Smooth muscle cell (in vitro differentiated cells): ENCODE measurements around the gene OSBPL6. TPM values are rescaled to one million over a fixed set of nuclear protein-coding genes. Genes with fewer than 3 reads are reported as not detected.
"Not testable (repeated sequence)": the region's sequence is repeated elsewhere in the genome, so short reads cannot be mapped to it uniquely, and the experiment has no call there.

Experiments used
- DNase-seq: peaks from one replicate; lab custom pipeline; 2025; ENCODE audit not compliant: unreplicated experiment; lab: John Stamatoyannopoulos, UW
- H2AFZ ChIP-seq: fragments of 200-600 bp; sonication (generic); 2 replicates; pipeline ENCODE4 v1.6.0; 2016; ENCODE audit warnings: antibody characterized with exemption, low read depth, mild to moderate bottlenecking
- H3F3A ChIP-seq: fragments of 200-600 bp; sonication (generic); 2 replicates; pipeline ENCODE4 v1.6.0; 2017; ENCODE audit warnings: antibody characterized with exemption, low read depth
- H3K27ac ChIP-seq: fragments of 200-600 bp; sonication (generic); 2 replicates; pipeline ENCODE4 v1.5.1; 2016; ENCODE audit warnings: low read depth, mild to moderate bottlenecking
- H3K27me3 ChIP-seq: fragments of 200-600 bp; sonication (generic); 2 replicates; pipeline ENCODE4 v1.6.1; 2016; ENCODE audit warnings: low read depth, mild to moderate bottlenecking
- H3K36me3 ChIP-seq: fragments of 200-600 bp; sonication (generic); 2 replicates; pipeline ENCODE4 v1.5.1; 2016; ENCODE audit warnings: low read depth
- H3K4me1 ChIP-seq: fragments of 200-600 bp; sonication (generic); 2 replicates; pipeline ENCODE4 v1.5.1; 2016; ENCODE audit warnings: low read depth
- H3K4me2 ChIP-seq: fragments of 200-600 bp; sonication (generic); 2 replicates; pipeline ENCODE4 v1.6.0; 2016; ENCODE audit warnings: mild to moderate bottlenecking
- H3K4me3 ChIP-seq: fragments of 200-600 bp; sonication (generic); 2 replicates; pipeline ENCODE4 v1.5.1; 2016; ENCODE audit warnings: mild to moderate bottlenecking
- H3K79me2 ChIP-seq: fragments of 200-600 bp; sonication (generic); 2 replicates; pipeline ENCODE4 v1.6.0; 2016; ENCODE audit warnings: low read depth, mild to moderate bottlenecking
- H3K9ac ChIP-seq: fragments of 200-600 bp; sonication (generic); 2 replicates; pipeline ENCODE4 v1.6.0; 2016; ENCODE audit warnings: low read depth
- H3K9me3 ChIP-seq: fragments of 200-600 bp; sonication (generic); replicated peaks from 2 replicates; pipeline ENCODE4 v1.5.1; 2016; ENCODE audit warnings: low read depth
- H4K20me1 ChIP-seq: fragments of 200-600 bp; sonication (generic); 2 replicates; pipeline ENCODE4 v1.6.0; 2016; ENCODE audit warnings: low read depth
- WGBS: methylation state at CpG from one replicate; pipeline ENCODE4 v1.1.7; 2016; ENCODE audit warnings: low lambda C conversion rate; 5-methylcytosine and 5-hydroxymethylcytosine counted together
- polyA plus RNA-seq: library from polyadenylated mRNA; unstranded; fragments of >200 nt; fragmentation: Nextera tagmentation; extraction: Ambion mirVana; gene quantifications from 2 replicates; pipeline ENCODE4 v1.2.1, GENCODE V29; 2016
- total RNA-seq: library from RNA; depleted of rRNA; stranded (reverse); fragments of >200 nt; gene quantifications from 2 replicates; pipeline ENCODE4 v1.2.3, GENCODE V29; 2014
- TF ChIP-seq, protein P1 (sequence below): fragments of 200-600 bp; sonication (generic); IDR thresholded peaks from 2 replicates; pipeline ENCODE4 v1.5.1; 2017; ENCODE audit warnings: borderline replicate concordance, mild to moderate bottlenecking, antibody characterized with exemption; ENCODE audit not compliant: insufficient read depth, poor library complexity, severe bottlenecking

Gene OSBPL6
- total and polyA plus RNA-seq, 2 experiments from 2014 or later = 7.4 to 7.6 TPM

DNA sequence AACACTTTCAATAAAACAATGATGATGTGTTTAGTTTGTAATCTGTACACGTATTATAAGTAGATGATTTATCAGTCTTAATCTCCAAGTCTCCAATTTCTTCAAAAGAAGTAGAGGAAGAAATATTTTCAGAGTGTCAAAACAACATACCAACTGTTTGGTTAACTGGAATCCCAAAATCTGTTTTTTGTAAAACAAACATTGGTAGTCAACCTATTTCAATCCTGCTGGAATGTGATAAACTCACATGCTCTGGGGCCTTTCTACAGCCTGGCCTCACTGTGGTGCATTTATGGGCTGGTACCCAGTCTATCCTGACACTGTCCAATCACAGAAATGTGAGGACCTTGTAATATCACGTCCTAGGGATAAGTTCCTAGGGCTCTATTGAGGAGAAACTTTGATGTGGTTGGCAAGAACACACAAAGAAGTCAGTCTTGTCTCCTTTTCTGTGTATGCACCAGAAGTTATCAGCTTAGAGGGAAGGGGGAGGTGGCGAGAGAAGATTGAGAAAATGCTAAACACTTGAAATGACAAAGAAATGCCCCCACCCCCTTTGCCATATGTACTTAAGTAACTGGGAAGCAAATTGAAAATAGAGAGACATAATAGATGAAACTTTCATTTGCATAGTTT, 209.5 kb downstream of the OSBPL6 start:
- whole genome bisulfite sequencing = 40% methylated on average over 3 of the region's 3 CpGs
- Histone ChIP-seq H3K4me1 (no peaks in the 10 kb centered on the region), H3K79me2 (no peaks in the 10 kb centered on the region), H4K20me1 (no peaks in the 10 kb centered on the region), H3F3A (no peaks in the 10 kb centered on the region), H3K27ac (peak overlapping the region; percentile 70), H3K27me3 (no peaks in the 10 kb centered on the region), H3K4me2 (peak overlapping the region; percentile 46), H2AFZ (peak overlapping the region; percentile 13), H3K9me3 (no peaks in the 10 kb centered on the region), H3K9ac (no peak overlapping the region), H3K36me3 (no peaks in the 10 kb centered on the region), H3K4me3 (no peak overlapping the region)
- TF ChIP-seq, protein P1, sequence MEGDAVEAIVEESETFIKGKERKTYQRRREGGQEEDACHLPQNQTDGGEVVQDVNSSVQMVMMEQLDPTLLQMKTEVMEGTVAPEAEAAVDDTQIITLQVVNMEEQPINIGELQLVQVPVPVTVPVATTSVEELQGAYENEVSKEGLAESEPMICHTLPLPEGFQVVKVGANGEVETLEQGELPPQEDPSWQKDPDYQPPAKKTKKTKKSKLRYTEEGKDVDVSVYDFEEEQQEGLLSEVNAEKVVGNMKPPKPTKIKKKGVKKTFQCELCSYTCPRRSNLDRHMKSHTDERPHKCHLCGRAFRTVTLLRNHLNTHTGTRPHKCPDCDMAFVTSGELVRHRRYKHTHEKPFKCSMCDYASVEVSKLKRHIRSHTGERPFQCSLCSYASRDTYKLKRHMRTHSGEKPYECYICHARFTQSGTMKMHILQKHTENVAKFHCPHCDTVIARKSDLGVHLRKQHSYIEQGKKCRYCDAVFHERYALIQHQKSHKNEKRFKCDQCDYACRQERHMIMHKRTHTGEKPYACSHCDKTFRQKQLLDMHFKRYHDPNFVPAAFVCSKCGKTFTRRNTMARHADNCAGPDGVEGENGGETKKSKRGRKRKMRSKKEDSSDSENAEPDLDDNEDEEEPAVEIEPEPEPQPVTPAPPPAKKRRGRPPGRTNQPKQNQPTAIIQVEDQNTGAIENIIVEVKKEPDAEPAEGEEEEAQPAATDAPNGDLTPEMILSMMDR = no peak
- DNase-seq = no peak

DNA sequence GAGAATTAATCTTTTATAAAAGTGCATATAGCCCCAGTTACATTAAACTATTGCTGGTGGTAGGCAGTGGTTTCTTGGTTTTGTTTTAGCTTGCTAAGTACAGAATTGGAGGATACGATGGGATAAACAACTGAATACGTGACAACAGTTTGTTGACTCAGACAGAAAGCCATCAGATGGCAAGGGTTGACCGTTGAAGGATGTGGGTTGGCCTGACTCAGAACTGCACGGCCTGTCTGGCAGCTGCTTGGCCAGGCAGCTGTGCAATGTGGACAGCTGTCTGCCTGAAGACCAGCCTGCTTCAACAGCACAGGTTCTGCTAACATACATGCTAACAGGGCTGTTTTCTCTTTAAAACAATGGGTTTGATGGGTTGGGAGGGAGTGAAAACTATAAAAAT, 210.1 kb downstream of the OSBPL6 start:
- no peak overlapping the region for H3K4me3 ChIP-seq
- H3K27me3 ChIP-seq = no peaks in the 10 kb centered on the region
- H4K20me1 ChIP-seq = no peaks in the 10 kb centered on the region
- peak overlapping the region; percentile 70 for H3K27ac ChIP-seq
- H3K4me2 ChIP-seq = peak overlapping the region; percentile 46
- no peaks in the 10 kb centered on the region for H3K4me1 ChIP-seq
- no peaks in the 10 kb centered on the region for H3K36me3 ChIP-seq
- no peaks in the 10 kb centered on the region for H3K9me3 ChIP-seq
- H3K79me2 ChIP-seq = no peaks in the 10 kb centered on the region
- H2AFZ ChIP-seq = peak overlapping the region; percentile 8
- TF ChIP-seq, protein P1 = no peak
- 10% methylated on average over 4 of the region's 4 CpGs for WGBS
- no peak for DNase-seq
- H3F3A ChIP-seq = no peaks in the 10 kb centered on the region
- H3K9ac ChIP-seq = no peak overlapping the region

DNA sequence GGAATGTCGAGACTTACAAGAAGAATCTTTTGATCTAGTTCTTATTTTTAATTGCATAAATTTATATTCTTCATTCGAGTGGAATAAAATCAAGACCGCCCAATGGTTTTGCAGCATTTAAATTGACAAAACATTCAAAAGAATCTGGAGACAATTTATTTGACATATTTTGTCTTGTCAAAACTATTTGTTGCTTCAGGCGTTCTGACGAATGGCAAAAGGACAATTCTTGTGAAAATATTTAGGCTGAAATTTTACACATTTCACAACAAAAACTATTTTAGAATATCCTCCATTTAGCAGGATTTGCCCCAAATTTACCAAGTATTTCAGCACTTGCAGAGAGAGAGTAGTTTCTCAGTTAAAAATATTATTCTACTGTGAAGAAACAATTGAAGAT, 214.9 kb downstream of the OSBPL6 start:
- Histone ChIP-seq H3K36me3 (no peaks in the 10 kb centered on the region), H3K27me3 (no peaks in the 10 kb centered on the region), H3K9me3 (no peaks in the 10 kb centered on the region), H3K27ac (no peak overlapping the region), H3K9ac (no peak overlapping the region), H3K4me2 (no peak overlapping the region), H3F3A (no peaks in the 10 kb centered on the region), H3K4me1 (no peaks in the 10 kb centered on the region), H2AFZ (no peak overlapping the region), H3K4me3 (no peak overlapping the region), H3K79me2 (no peaks in the 10 kb centered on the region), H4K20me1 (no peaks in the 10 kb centered on the region)
- no peak for DNase-seq
- 90% methylated on average over 5 of the region's 5 CpGs for WGBS
- TF ChIP-seq, protein P1 = no peak

DNA sequence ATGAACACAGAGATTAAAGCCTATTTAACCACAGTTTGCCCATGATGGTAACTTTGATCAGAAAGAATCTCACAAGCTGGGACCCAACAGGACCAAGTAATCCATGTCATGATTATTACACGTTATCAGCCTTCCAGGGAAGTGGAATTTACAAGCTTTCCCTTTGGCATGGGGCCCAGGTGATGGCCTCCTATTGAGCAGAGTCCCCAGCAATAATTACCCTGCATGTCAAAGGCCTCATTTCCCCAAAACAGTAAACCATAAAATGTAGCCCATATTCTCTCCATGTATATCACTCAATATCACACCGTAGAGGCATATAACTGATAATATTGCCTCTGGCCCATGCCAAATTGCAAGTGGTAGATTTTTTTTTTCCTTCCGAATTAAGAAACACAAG, 217.7 kb downstream of the OSBPL6 start:
- H3F3A ChIP-seq = no peaks in the 10 kb centered on the region
- no peaks in the 10 kb centered on the region for H4K20me1 ChIP-seq
- H2AFZ ChIP-seq = no peak overlapping the region
- TF ChIP-seq, protein P1 = no peak
- no peak overlapping the region for H3K27ac ChIP-seq
- H3K27me3 ChIP-seq = no peaks in the 10 kb centered on the region
- no peaks in the 10 kb centered on the region for H3K9me3 ChIP-seq
- H3K79me2 ChIP-seq = peaks cover 9% of the 10 kb centered on the region
- H3K4me3 ChIP-seq = no peak overlapping the region
- H3K36me3 ChIP-seq = no peaks in the 10 kb centered on the region
- no peak overlapping the region for H3K4me2 ChIP-seq
- WGBS = 80% methylated on average over 3 of the region's 3 CpGs
- H3K4me1 ChIP-seq = no peaks in the 10 kb centered on the region
- no peak for DNase-seq
- H3K9ac ChIP-seq = no peak overlapping the region

DNA sequence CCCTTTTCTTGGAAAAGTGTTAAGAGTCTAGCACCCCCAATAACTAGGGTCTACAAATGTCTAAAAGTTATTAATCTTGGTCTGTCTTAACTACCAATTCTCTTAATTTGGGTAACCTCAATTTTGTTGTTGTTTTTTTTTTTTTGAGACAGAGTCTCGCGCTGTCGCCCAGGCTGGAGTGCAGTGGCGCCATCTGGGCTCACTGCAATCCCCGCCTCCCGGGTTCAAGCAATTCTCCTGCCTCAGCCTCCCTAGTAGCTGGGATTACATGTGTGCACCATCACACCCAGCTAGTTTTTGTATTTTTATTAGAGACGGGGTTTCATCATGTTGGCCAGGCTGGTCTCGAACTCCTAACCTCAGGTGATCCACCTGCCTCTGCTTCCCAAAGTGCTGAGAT, 218.1 kb downstream of the OSBPL6 start:
- H3K4me3 ChIP-seq, H2AFZ ChIP-seq, H3K27me3 ChIP-seq, H3K9me3 ChIP-seq, H3K79me2 ChIP-seq, H3F3A ChIP-seq, DNase-seq, H3K27ac ChIP-seq, H3K4me1 ChIP-seq, H4K20me1 ChIP-seq, H3K36me3 ChIP-seq, H3K4me2 ChIP-seq, H3K9ac ChIP-seq: not testable (repeated sequence)
- 96% methylated on average over 8 of the region's 8 CpGs for WGBS
